HepG2 (cell line): Measurements from ENCODE around the gene FAAP20.

Source experiments
- CCAR2 ChIP-seq: fragments of 200-400 bp; formaldehyde crosslinking; optimal IDR thresholded peaks from 2 replicates; pipeline ENCODE3; 2018; ENCODE audit warnings: low read depth, mild to moderate bottlenecking, low read length, moderate library complexity
- HNRNPUL1 ChIP-seq: fragments of 200-400 bp; formaldehyde crosslinking; IDR thresholded peaks from 2 replicates; pipeline ENCODE4 v1.6.1; 2017; ENCODE audit warnings: low read depth, mild to moderate bottlenecking, low read length, moderate library complexity
- MAZ ChIP-seq, 2 experiments: sonication (generic) in 1 of 2; formaldehyde crosslinking in 1 of 2; IDR thresholded peaks; 2 replicates each; pipeline versions ENCODE4 v1.5.0 to v1.6.1; 2012 to 2020; ENCODE audit warnings: low read depth in 2 of 2, mild to moderate bottlenecking in 2 of 2, borderline replicate concordance in 1 of 2, improper control_type of control experiment in 1 of 2, low read length in 1 of 2, missing genetic modification reagents in 1 of 2, moderate library complexity in 1 of 2
- POLR2A ChIP-seq, 2 experiments: IDR thresholded peaks; 2 replicates each; pipeline ENCODE4 v1.6.1; 2011; ENCODE audit warnings: low read depth in 2 of 2, low read length in 2 of 2, mild to moderate bottlenecking in 1 of 2, moderate library complexity in 1 of 2; ENCODE audit not compliant: insufficient read depth in 1 of 2
- ZNF317 ChIP-seq: sonication (generic); formaldehyde crosslinking; IDR thresholded peaks from 2 replicates; pipeline ENCODE4 v1.5.0; 2020; ENCODE audit warnings: mild to moderate bottlenecking, missing genetic modification reagents
- ZNF75D ChIP-seq: sonication (generic); formaldehyde crosslinking; IDR thresholded peaks from 2 replicates; pipeline ENCODE4 v1.8.1; 2023; ENCODE audit warnings: missing genetic modification reagents, mild to moderate bottlenecking, borderline replicate concordance
- TF ChIP-seq, protein P1 (sequence below): sonication (generic); formaldehyde crosslinking; IDR thresholded peaks from 2 replicates; pipeline ENCODE4 v1.4.0; 2020; ENCODE audit warnings: missing genetic modification reagents, borderline replicate concordance
- TF ChIP-seq, protein P2 (sequence below): sonication (generic); formaldehyde crosslinking; IDR thresholded peaks from 2 replicates; pipeline ENCODE4 v1.5.0; 2020; ENCODE audit warnings: mild to moderate bottlenecking, missing genetic modification reagents, moderate library complexity
- TF ChIP-seq, protein P3 (sequence below): sonication (generic); formaldehyde crosslinking; IDR thresholded peaks from 2 replicates; pipeline ENCODE4 v1.4.0; 2020; ENCODE audit warnings: missing genetic modification reagents, mild to moderate bottlenecking, borderline replicate concordance

DNA sequence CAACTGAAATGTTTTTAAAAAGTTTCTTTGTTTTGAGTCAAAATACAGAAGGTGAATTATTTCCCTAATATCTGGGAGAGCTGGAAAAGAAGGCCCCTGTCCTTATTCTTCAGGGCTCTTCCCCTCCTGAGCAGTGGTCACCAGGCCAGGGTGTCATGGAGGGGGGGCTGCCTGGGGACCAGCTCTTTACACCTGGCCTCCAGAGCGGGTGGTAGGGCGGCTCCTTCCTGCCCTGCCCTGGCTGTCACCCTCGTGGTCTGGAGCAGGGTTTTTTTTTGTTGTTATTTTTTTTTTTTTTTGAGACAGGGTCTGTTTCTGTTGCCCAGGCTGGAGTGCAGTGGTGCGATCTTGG lies 40.2 kb upstream of the FAAP20 start:
- TF ChIP-seq POLR2A (IDR thresholded peaks at IDR 0.05; ENCODE audit: insufficient read depth in 1 of 2, low read depth in 2 of 2, low read length in 2 of 2) = no peak
- no peak for TF ChIP-seq CCAR2
- no peak for TF ChIP-seq MAZ (IDR thresholded peaks at IDR 0.05; ENCODE audit: borderline replicate concordance, low read depth, low read length)
- no peak for TF ChIP-seq MAZ (CRISPR knock-in tag; IDR thresholded peaks at IDR 0.05; ENCODE audit: low read depth)
- TF ChIP-seq HNRNPUL1 = no peak
- no peak for TF ChIP-seq ZNF75D (CRISPR knock-in tag)
- 0 out of 2 replicates have a peak, but pooled peaks have one; percentile 2 for TF ChIP-seq ZNF317 (CRISPR knock-in tag)
- TF ChIP-seq, protein P1, sequence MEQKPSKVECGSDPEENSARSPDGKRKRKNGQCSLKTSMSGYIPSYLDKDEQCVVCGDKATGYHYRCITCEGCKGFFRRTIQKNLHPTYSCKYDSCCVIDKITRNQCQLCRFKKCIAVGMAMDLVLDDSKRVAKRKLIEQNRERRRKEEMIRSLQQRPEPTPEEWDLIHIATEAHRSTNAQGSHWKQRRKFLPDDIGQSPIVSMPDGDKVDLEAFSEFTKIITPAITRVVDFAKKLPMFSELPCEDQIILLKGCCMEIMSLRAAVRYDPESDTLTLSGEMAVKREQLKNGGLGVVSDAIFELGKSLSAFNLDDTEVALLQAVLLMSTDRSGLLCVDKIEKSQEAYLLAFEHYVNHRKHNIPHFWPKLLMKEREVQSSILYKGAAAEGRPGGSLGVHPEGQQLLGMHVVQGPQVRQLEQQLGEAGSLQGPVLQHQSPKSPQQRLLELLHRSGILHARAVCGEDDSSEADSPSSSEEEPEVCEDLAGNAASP (CRISPR knock-in tag) = no peak
- TF ChIP-seq, protein P2, sequence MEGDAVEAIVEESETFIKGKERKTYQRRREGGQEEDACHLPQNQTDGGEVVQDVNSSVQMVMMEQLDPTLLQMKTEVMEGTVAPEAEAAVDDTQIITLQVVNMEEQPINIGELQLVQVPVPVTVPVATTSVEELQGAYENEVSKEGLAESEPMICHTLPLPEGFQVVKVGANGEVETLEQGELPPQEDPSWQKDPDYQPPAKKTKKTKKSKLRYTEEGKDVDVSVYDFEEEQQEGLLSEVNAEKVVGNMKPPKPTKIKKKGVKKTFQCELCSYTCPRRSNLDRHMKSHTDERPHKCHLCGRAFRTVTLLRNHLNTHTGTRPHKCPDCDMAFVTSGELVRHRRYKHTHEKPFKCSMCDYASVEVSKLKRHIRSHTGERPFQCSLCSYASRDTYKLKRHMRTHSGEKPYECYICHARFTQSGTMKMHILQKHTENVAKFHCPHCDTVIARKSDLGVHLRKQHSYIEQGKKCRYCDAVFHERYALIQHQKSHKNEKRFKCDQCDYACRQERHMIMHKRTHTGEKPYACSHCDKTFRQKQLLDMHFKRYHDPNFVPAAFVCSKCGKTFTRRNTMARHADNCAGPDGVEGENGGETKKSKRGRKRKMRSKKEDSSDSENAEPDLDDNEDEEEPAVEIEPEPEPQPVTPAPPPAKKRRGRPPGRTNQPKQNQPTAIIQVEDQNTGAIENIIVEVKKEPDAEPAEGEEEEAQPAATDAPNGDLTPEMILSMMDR = no peak
- TF ChIP-seq, protein P3, sequence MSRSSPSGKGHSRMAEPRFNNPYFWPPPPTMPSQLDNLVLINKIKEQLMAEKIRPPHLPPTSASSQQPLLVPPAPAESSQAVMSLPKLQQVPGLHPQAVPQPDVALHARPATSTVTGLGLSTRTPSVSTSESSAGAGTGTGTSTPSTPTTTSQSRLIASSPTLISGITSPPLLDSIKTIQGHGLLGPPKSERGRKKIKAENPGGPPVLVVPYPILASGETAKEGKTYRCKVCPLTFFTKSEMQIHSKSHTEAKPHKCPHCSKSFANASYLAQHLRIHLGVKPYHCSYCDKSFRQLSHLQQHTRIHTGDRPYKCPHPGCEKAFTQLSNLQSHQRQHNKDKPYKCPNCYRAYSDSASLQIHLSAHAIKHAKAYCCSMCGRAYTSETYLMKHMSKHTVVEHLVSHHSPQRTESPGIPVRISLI (CRISPR knock-in tag) = peak; percentile 63
